ENCODE measurements around the gene OPN1SW. TPM values are rescaled to one million over a fixed set of nuclear protein-coding genes. Genes with fewer than 3 reads are reported as not detected.
A peak's percentile ranks its signal among the peaks of the same experiment; 100 is the strongest.

Gene OPN1SW
- polyA plus RNA-seq, 10 donors = 1.7 to 4.2 (median 2.3) TPM

DNA sequence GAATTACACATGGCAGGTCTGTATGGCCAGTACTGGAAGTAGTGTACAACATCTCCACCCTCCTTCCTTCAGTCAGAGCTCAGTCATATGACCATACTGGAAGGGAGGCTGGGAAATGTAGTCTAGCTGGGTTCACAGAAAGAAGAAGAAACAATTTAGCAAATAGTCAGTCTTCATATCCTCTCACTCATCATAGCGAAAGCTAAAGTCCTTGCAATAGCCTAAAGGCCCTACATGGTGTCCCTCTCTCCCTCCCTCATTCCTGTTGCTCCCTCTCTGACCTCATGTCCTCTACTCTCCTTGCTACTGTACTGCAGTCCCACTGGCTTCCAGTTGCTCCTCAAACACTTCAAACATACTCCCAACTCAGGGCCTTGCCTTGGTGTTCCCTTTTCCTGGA lies 40.7 kb downstream of the OPN1SW start:
- DNase-seq = no peak

DNA sequence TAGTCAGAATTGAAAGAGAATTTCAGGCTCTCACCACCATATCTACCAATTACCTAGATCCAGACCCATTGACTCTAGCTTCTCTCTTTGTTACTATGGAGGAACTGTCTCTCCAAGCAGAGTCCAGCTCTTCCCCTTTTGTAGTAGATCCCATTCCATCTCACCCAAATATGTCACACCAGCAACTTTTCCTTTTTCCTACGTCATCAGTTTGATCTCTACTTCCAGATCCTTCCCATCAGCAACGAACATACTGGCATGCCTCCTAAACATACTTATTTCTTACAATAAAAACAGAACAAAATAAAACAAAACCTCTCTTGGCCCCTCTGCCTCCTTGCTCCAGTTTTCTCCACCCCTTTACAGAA lies 42.3 kb downstream of the OPN1SW start:
- DNase-seq = no peak

DNA sequence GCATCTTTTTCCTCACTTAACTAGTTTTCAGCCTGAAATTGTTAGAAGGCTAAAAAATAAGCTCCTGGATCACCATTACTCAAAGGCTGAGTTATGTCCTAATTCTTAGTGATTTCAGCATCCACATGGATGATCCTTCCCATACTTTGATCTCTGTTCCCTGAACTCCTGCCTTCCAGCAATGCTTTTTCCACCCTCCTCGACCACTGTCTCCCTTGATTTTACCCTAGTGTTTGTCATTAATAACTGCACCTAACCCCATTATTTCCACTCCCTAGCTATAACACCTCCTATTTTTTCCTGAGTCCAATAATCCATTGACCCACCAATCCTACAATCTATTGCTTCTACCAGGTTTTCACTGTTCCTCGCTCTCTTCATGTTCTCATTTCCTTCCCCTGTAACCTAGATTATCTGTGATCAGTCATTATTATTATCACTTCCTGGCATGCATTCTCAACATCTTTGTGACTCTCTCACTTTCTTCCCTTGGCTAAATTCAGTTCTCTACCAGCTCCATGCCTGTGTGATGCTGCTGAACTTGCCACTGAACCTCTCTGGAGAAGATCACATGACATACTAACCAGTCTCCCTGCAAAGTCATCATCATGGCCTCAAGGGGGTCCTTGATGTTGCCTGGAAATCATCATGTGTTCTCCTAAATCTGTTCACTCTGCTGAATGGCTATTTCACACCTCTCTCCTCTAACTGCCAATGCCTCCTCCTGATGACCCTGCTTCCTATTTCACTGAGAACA lies 42.9 kb downstream of the OPN1SW start:
- DNase-seq = no peak

DNA sequence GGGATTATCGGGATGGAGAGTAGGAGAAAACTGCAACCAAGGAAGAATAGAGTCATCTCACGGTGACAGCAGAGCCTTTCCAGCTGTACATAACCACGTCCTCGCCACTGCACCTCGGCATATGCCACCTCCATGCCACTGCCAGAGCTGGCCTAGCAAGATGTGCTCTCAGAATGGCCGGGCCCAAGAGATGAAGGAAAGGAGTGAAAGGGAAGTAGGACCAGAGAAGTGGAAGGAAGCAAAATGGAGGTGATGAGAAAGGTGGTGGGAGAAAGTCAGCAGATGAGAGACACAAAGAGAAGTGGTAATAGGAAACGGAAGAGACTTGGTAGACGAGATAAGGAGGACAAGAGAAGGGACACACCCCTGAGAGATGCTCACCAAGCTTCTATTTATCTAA lies 44.4 kb downstream of the OPN1SW start:
- no peak for DNase-seq

DNA sequence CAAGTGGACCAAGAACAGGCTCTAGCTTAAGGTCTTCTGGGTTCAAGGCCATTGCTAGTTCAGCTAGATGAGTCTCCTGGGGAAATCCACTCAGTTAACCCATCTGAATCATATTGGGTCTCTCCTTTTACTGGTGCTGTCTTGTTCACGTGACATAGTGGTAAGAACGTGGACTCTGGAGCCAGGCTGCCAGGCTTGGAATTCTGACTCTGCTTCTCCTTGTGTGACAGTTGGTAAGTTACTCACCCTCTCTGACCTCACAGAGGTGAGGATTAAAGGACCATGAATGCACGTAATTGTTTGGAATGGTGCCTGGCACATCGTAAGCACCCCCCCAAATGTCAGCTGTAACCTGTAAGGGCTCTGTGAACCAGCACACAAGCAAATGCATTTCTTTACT lies 46.1 kb downstream of the OPN1SW start:
- DNase-seq = no peak

DNA sequence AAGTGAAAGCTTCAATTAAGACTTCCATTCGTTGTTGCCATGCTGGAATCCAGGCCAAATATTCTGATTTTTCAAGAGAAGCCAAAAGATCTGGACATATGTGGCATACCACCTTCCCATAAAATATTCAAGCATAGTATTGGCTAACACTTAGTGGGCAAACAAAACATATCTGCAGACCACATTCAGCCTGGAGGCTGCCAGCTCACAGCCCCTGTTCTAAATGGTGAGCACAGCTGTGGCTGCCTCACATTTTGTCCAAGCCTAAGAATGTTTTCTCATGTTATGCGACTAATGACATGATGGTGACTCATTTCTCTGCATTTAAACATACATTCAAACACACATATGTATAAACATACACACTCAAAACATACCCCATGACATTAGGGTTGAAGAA lies 47.0 kb downstream of the OPN1SW start:
- peak in 2 of 3 donors; percentile 25 to 27 for DNase-seq

DNA sequence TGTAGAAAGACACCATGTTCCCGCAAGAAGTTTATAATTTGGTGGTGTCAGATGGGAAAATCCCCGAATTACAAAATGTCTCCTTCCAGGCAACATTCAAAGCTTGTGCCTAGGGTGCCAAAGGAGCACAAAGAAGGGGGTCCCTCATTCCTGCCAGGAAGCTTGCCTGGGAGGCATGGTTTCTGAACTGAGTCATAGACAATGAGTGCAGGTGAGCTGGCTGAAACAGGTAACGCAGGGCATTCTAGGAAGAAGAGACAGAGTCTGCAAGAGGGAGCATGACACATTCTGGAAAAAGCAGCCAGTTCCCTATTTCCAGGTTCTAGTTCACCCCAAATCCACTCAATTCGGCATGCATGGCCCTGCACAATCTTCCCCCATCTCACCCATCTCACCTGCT lies 48.4 kb downstream of the OPN1SW start:
- no peak for DNase-seq

DNA sequence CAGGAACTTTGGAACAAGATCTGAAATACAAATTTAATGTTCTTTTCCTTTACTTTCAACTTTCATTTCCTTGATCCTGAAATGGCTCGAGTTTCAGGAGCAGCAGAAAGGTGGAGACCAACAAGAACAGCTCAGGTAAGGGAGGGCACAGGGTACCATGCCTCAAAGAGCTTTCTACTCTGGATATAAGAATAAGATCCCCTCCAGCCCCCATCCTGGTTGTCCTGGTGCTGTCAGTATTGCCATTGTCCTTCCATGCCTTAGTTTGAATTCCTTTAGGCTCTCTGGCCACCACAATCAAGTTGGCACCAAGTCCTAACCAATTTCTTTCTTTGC lies 48.9 kb downstream of the OPN1SW start:
- no peak for DNase-seq

DNA sequence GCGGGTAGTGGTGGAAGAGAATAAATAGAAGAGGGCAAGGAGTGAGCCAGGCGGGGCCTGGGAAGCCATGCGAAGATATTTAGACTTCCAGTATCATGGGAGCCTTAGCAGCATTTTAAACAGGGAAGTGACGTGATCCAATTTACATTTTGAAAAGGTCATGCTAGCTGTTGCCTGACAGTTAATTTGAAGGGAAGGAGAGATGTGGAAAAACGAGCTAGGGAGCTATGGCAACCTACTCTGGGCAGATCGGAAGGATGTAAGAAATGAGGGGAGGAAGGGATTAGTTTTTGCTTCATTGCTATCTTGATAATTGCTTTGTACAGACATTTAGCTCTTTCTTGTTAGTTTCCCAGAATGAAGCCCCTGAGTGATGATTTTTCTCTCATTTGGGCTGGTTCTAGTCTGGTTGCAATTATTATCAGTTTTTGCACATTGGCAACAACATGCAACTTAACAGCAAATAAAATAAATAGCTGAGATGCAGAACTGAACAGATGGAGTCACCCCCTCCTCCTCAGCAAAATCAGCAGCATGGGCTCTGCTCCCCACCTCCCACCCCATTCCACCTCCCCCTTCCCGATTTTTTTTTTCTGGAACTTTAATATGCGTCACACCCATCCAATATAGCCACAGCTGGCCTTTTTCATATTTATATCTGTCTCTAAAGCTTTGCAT lies 49.4 kb downstream of the OPN1SW start:
- DNase-seq = peak in 1 of 3 donors; percentile 36

DNA sequence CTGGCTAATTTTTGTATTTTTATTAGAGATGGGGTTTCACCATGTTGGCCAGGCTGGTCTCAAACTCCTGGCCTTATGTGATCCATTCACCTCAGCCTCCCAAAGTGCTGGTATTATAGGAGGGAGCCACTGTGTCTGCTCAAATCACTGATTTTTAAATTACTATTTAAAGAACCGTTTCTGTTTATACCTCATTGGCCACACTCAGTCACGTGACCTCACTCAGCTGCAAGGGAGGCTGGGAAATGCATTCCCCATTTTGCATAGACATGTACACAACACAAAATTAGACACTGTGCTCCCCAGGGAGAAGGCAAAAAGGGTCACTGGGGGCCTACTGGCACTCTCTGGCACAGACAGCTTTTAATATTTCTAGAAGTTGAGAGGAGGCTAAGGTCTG lies 50.1 kb downstream of the OPN1SW start:
- DNase-seq = no peak

DNA sequence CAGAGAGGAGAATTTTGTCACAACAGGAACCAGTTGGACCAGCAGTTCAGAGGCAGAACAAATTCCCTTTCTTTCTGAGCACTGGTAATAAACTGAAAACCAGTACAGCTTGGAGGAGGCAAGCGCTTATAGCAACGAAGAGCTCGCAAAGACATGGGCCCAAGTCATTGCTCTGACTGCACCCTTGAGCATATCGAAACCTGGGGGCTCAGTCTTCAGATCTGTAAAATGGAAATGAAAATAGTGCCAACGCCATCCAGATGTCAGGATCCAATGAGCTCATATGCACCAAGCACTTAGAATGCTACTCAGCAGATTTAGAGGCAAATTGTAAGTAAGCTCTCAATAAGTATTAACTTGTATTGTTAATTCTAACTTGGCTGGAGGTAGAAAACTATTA lies 50.9 kb downstream of the OPN1SW start:
- DNase-seq = no peak

Other genes starting within 250 kb of the OPN1SW start
- gene GARIN1A, start 103.5 kb downstream of the OPN1SW start, polyA plus RNA-seq (ENCODE audit: insufficient read length in 10 of 10) = 1 to 10 TPM in 7 of 10 donors, under 1 TPM in 3; 0.36 to 3.2 (median 1.1) TPM
- gene CALU, start 36.4 kb downstream of the OPN1SW start, polyA plus RNA-seq (ENCODE audit: insufficient read length in 10 of 10) = 100 to 1,000 TPM; 256 to 330 (median 285) TPM
- 10 to 100 TPM; 12.6 to 30.1 (median 19.4) TPM for gene CCDC136, start 16.2 kb upstream of the OPN1SW start, polyA plus RNA-seq (ENCODE audit: insufficient read length in 10 of 10)
- gene FLNC, start 54.6 kb upstream of the OPN1SW start, polyA plus RNA-seq (ENCODE audit: insufficient read length in 10 of 10) = 100 to 1,000 TPM; 328 to 647 (median 563) TPM
- gene ATP6V1F, start 87.1 kb upstream of the OPN1SW start, polyA plus RNA-seq (ENCODE audit: insufficient read length in 10 of 10) = 100 to 1,000 TPM in 7 of 10 donors, 10 to 100 TPM in 3; 89.2 to 144 (median 112) TPM
- gene KCP, start 134.9 kb upstream of the OPN1SW start, polyA plus RNA-seq (ENCODE audit: insufficient read length in 10 of 10) = 1 to 10 TPM in 6 of 10 donors, under 1 TPM in 4; 0.48 to 1.8 (median 1.3) TPM
- gene IRF5, start 162.1 kb upstream of the OPN1SW start, polyA plus RNA-seq (ENCODE audit: insufficient read length in 10 of 10) = 1 to 10 TPM; 1.5 to 3.3 (median 2.3) TPM